B cell (primary cell): Measurements from ENCODE around the gene MSH3. TPM values are rescaled to one million over a fixed set of nuclear protein-coding genes. Genes with fewer than 3 reads are reported as not detected.

Source experiments
- ATAC-seq: fragments of 200-7000 bp; cut with Tn5 transposase; one replicate; pipeline ENCODE4 v1.10.0; 2021; ENCODE audit warnings: low read depth, mild to moderate bottlenecking, moderate number of reproducible peaks, moderate library complexity
- CTCF ChIA-PET: fragments of 350-600 bp; sonication (Branson Sonifier 250); formaldehyde crosslinking; loops from one replicate; lab custom pipeline; 2021; ENCODE audit warnings: antibody characterized with exemption, inconsistent platforms; lab: Charles Lee
- POLR2A ChIA-PET: fragments of 350-600 bp; sonication (Branson Sonifier 250); formaldehyde crosslinking; loops from one replicate; lab custom pipeline; 2021; ENCODE audit warnings: antibody characterized with exemption; lab: Charles Lee
- DNase-seq: peaks from one replicate; pipeline ENCODE4 v3.0.0; 2013
- H2AFZ ChIP-seq: 2 replicates; pipeline ENCODE4 v1.6.1; 2012; ENCODE audit warnings: mild to moderate bottlenecking, low read depth, low read length; ENCODE audit not compliant: insufficient read depth, poor library complexity, severe bottlenecking
- H3K27ac ChIP-seq, 2 donors: 1 replicate in 1 of 2; 2 replicates in 1 of 2; pipeline ENCODE4 v1.5.1; 2012 to 2013; ENCODE audit warnings: low read length in 2 of 2, mild to moderate bottlenecking in 2 of 2, moderate library complexity in 1 of 2
- H3K27me3 ChIP-seq, 4 experiments: fragments of 200-600 bp in 1 of 4; sonication (generic) in 1 of 4; replicated peaks in 1 of 4; 1 replicate in 2 of 4; 2 replicates in 2 of 4; pipeline versions ENCODE4 v1.6.1 to v1.7.0; 2013 to 2016; ENCODE audit warnings: low read length in 3 of 4, mild to moderate bottlenecking in 2 of 4, mixed read lengths in 1 of 4, moderate library complexity in 1 of 4; ENCODE audit not compliant: insufficient read depth in 4 of 4, control insufficient read depth in 3 of 4; ENCODE audit errors: control extremely low read depth in 1 of 4
- H3K36me3 ChIP-seq, 2 experiments: replicated peaks in 1 of 2; 1 replicate in 1 of 2; 2 replicates in 1 of 2; pipeline versions ENCODE4 v1.6.1 to v1.7.1; 2013; ENCODE audit warnings: low read length in 1 of 2; ENCODE audit not compliant: insufficient read depth in 2 of 2, control insufficient read depth in 1 of 2; ENCODE audit errors: control extremely low read depth in 1 of 2, extremely low read depth in 1 of 2
- H3K4me1 ChIP-seq, 2 donors: fragments of 200-600 bp in 1 of 2; sonication (generic) in 1 of 2; 1 replicate in 1 of 2; 2 replicates in 1 of 2; pipeline versions ENCODE4 v1.5.1 to v1.6.1; 2013 to 2017; ENCODE audit warnings: low read length in 2 of 2; ENCODE audit not compliant: control insufficient read depth in 2 of 2, insufficient read depth in 2 of 2
- H3K4me2 ChIP-seq: replicated peaks from 2 replicates; pipeline ENCODE3; 2012; ENCODE audit warnings: mild to moderate bottlenecking, low read depth, low read length; ENCODE audit not compliant: poor library complexity, severe bottlenecking
- H3K4me3 ChIP-seq, 5 experiments: fragments of 200-600 bp in 1 of 5; sonication (generic) in 1 of 5; 1 replicate in 3 of 5; 2 replicates in 2 of 5; pipeline versions ENCODE4 v1.5.1 to v1.7.0; 2011 to 2016; ENCODE audit warnings: low read length in 4 of 5, mild to moderate bottlenecking in 4 of 5, low read depth in 2 of 5, control low read depth in 1 of 5, moderate library complexity in 1 of 5; ENCODE audit not compliant: insufficient read depth in 1 of 5; ENCODE audit errors: control extremely low read depth in 1 of 5, extremely low read depth in 1 of 5
- H3K79me2 ChIP-seq: fragments of 200-600 bp; sonication (generic); one replicate; pipeline ENCODE4 v1.6.0; 2016; ENCODE audit warnings: low read length; ENCODE audit not compliant: control insufficient read depth, insufficient read depth
- H3K9ac ChIP-seq: fragments of 200-600 bp; sonication (generic); 2 replicates; pipeline ENCODE4 v1.6.1; 2017; ENCODE audit warnings: mild to moderate bottlenecking, low read length, moderate library complexity
- H3K9me3 ChIP-seq, 3 donors: one replicate each; pipeline versions ENCODE4 v1.6.1 to v1.7.1; 2013; ENCODE audit warnings: low read length in 2 of 3; ENCODE audit not compliant: control insufficient read depth in 2 of 3, insufficient read depth in 1 of 3; ENCODE audit errors: control extremely low read depth in 1 of 3
- H4K20me1 ChIP-seq: 2 replicates; pipeline ENCODE4 v1.6.0; 2012; ENCODE audit warnings: mild to moderate bottlenecking, low read length; ENCODE audit not compliant: insufficient read depth, control insufficient read depth, poor library complexity, severe bottlenecking
- H3K27ac Mint-ChIP-seq: one replicate; pipeline ENCODE4 v1.8.0; 2021; ENCODE audit warnings: mixed read lengths
- H3K27me3 Mint-ChIP-seq: one replicate; pipeline ENCODE4 v1.8.0; 2021; ENCODE audit warnings: mixed read lengths
- H3K4me1 Mint-ChIP-seq: one replicate; pipeline ENCODE4 v1.8.0; 2021; ENCODE audit warnings: mixed read lengths
- H3K4me3 Mint-ChIP-seq: one replicate; pipeline ENCODE4 v1.8.0; 2021; ENCODE audit warnings: mixed read lengths
- H3K9me3 Mint-ChIP-seq: one replicate; pipeline ENCODE4 v1.8.0; 2022; ENCODE audit warnings: mixed read lengths; ENCODE audit not compliant: insufficient read depth
- CTCF ChIP-seq: fragments of 200-600 bp; IDR thresholded peaks from one replicate; pipeline ENCODE4 v1.8.0; 2022; ENCODE audit warnings: antibody characterized with exemption, mild to moderate bottlenecking
- EZH2 ChIP-seq: IDR thresholded peaks from 2 replicates; pipeline ENCODE4 v1.6.1; 2012; ENCODE audit warnings: borderline replicate concordance, low read depth, mild to moderate bottlenecking, moderate library complexity, low read length; ENCODE audit not compliant: insufficient read depth, poor library complexity, severe bottlenecking
- WGBS: methylation state at CpG from one replicate; pipeline ENCODE4 v1.1.5; 2013; ENCODE audit warnings: missing lambda C conversion rate; ENCODE audit not compliant: insufficient coverage; 5-methylcytosine and 5-hydroxymethylcytosine counted together
- intact Hi-C: fragments of 100-400 bp; cut with micrococcal nuclease; formaldehyde crosslinking; loops from one replicate; pipeline ENCODE4 v1.10.0; 2022
- polyA plus RNA-seq: library from polyadenylated mRNA; depleted of rRNA; stranded (reverse); fragments of >200 nt; gene quantifications from 2 replicates; pipeline ENCODE4 v1.2.3, GENCODE V29; 2012
- total RNA-seq, 2 donors: library from RNA; stranded (reverse); fragments of 120-200 nt in 1 of 2; gene quantifications; 1 replicate in 1 of 2; 2 replicates in 1 of 2; pipeline versions ENCODE4 v1.2.3 to v1.2.4, GENCODE V29; 2013 to 2022

MSH3 gene
- total and polyA plus RNA-seq, 2 donors (not counting 1 experiment from before 2014, with no cell fraction given) = 3.5 to 26.3 TPM

- Mint-ChIP-seq H3K27ac (no peak overlapping the region), H3K4me1 (no peaks in the 10 kb centered on the region), H3K27me3 (no peaks in the 10 kb centered on the region), H3K4me3 (no peak overlapping the region), H3K9me3 (no peaks in the 10 kb centered on the region)
- H3K9ac ChIP-seq = no peak overlapping the region
- TF ChIP-seq CTCF = no peak
- no peak for TF ChIP-seq EZH2
- H3K27me3 ChIP-seq = no peaks in the 10 kb centered on the region
- H3K79me2 ChIP-seq = no peaks in the 10 kb centered on the region
- no CpG with 5 or more reads among the region's 4 CpGs for WGBS
- H3K9me3 ChIP-seq = no peaks in the 10 kb centered on the region
- intact Hi-C loops = no loop called here
- no peak overlapping the region for H2AFZ ChIP-seq
- H3K4me3 ChIP-seq = no peak overlapping the region
- H4K20me1 ChIP-seq = no peaks in the 10 kb centered on the region
- H3K4me2 ChIP-seq = no peak overlapping the region
- POLR2A ChIA-PET = no interaction called here
- H3K36me3 ChIP-seq = peaks cover 7 to 24% of the 10 kb centered on the region in 2 experiments
- H3K27ac ChIP-seq = no peak overlapping the region
- CTCF ChIA-PET = no interaction called here
- no peak for ATAC-seq
- no peak for DNase-seq
- no peaks in the 10 kb centered on the region for H3K4me1 ChIP-seq
Measured at GRCh38 chr5:80799041-80799440, 144.6 kb downstream of the MSH3 start.

DNA sequence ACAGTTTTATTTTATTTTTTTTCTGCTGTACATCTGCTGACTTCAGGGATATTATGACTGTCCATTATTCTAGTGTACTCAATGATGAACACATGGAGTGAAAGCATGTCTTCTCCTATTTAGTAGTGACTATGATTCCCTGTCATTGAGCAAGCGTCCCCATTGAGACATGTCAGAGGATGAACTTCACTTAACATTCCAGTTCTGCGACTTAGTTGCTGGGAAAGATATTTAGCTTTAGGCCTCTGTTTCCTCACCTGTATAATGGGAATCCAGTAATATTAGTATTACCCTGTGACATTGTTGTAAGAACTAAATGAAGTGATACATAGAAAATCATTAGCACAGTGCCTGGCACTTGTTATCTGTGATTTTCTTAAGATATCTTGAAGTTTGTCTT, 145.1 kb downstream of the MSH3 start:
- DNase-seq (no peak), ATAC-seq (no peak)
- Mint-ChIP-seq H3K4me3 (no peak overlapping the region), H3K9me3 (no peaks in the 10 kb centered on the region), H3K27me3 (no peaks in the 10 kb centered on the region), H3K27ac (no peak overlapping the region), H3K4me1 (no peaks in the 10 kb centered on the region)
- no CpG with 5 or more reads among the region's 2 CpGs for WGBS
- TF ChIP-seq CTCF (no peak), EZH2 (no peak)
- Histone ChIP-seq H2AFZ (no peak overlapping the region), H3K9me3 (no peaks in the 10 kb centered on the region), H3K9ac (no peak overlapping the region), H3K79me2 (no peaks in the 10 kb centered on the region), H3K4me1 (no peaks in the 10 kb centered on the region), H3K27me3 (no peaks in the 10 kb centered on the region), H4K20me1 (no peaks in the 10 kb centered on the region), H3K4me2 (no peak overlapping the region), H3K4me3 (no peak overlapping the region), H3K27ac (no peak overlapping the region), H3K36me3 (peaks cover 7 to 20% of the 10 kb centered on the region in 2 experiments)
- ChIA-PET CTCF (no interaction called here), POLR2A (no interaction called here)
- intact Hi-C loops = no loop called here
